ENCODE results near the gene NPFFR2.

NPFFR2 gene

DNA sequence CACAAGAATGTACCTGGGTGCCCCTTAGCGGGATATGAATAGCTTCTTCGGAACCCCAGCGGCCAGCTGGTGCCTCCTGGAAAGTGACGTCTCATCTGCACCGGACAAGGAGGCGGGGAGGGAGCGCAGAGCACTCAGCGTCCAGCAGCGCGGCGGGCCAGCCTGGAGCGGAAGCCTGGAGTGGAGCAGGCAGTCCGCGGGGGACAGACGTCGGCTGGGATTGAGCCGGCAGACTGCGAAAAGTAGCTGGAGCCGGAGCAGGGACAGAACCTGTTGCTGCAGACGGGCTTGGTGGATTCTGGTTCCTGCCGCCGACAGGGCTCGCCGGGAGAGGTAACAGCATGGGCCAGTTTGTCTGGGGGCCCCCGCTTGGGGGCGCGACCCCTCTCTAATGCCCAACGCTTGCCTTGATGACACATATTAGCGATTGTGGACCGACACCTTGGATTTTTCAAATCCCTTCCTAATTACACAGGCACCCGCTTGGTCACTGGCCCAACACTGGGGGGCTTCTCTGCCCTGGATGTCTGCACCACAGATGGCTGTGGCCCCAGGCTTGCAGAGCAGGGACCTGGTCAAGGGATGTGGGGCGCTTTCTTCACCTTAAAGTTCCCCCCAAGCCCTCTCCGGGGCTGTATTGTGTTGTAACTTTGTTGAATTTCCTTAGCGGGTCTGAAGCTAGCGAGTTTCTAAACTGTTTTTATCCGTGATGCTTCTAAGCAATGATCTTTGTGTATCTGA, at the start of gene NPFFR2:
Gene NPFFR2, plus strand, starts transcription at position 133 of the 741 bp plus-strand sequence. CDS start 96,592 bp downstream, outside the sequence.
- TF ChIP-seq POLR2A (IDR thresholded peaks at IDR 0.05; ENCODE audit: low read length) = no peak
- TF ChIP-seq GATA1 (IDR thresholded peaks at IDR 0.05; ENCODE audit: low read depth, low read length) = no peak
- DNase-seq = no peak

DNA sequence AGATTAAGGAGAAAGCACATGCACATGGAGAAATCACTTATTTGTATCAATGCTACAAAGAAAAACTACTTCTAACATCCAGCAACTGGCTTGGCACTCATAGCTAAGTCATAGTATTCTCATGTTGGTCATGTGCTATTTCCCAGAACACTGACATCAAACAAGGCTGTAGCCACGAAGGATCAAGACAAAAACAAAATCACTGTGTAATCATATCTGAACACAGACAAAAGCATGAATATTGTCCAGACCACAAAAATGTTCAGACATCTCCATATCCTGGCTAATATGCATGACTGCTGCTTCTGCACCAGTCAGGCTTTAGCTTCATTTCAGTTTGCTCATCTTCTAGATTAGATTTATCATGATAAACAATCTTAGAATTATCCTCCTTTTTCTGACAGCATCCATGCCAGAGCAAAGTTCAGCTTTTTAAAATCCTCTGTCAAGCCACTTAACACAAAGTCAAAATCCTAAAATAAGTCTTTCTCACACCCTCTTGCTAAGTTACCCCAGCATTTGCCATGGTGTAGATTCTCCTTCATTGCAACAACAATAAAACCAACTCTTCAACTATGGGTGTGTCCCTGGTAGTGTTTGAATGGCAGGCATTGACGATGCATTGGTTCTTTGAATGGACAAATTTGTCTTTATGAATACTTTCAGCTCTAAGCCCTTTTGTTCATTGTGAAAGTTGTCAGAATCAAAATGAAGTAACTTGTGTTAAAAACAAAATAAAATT, 39.1 kb upstream of the NPFFR2 start:
- no peak for DNase-seq
- TF ChIP-seq GATA1 (IDR thresholded peaks at IDR 0.05; ENCODE audit: low read depth, low read length) = no peak
- no peak for TF ChIP-seq POLR2A (IDR thresholded peaks at IDR 0.05; ENCODE audit: low read length)

DNA sequence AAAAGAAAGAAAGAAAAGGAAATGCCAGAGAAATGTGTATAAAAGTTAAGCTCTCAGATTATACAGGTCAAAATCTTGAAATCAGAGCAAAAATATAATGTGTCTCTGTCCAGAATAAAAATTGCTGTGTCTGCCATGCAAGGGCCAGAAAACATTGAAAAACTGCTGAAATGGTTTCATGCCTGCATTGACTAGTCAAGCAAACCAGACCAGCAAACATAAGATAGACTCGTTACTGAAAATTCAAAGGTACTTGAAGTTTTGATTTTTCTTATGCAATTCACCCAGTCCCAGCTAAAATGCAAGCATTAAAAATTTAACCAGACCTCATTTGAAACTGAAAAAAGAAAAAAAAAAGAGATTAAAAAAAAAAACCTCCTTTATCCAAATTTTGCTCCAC, 37.2 kb upstream of the NPFFR2 start:
- no peak for DNase-seq
- TF ChIP-seq GATA1 (IDR thresholded peaks at IDR 0.05; ENCODE audit: low read depth, low read length) = no peak
- no peak for TF ChIP-seq POLR2A (IDR thresholded peaks at IDR 0.05; ENCODE audit: low read length)

DNA sequence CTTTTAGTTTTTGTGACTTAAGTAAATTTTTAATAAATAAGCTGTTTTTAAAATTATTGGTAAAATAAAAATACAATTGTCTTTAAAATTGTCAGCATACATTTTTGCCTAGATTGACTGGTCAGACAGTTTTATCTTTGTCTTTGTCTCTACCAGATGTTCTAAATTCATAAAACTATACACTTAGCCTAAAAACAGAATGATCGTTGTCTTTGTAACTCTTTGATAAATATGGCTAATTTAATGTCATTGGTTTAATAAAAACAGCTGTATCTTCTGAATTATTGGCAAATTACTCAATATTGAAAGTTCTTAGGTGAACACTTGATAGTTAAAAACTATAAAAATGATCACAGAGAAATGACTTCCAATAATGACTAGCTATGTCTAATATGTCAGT, 36.5 kb upstream of the NPFFR2 start:
- TF ChIP-seq GATA1 (IDR thresholded peaks at IDR 0.05; ENCODE audit: low read depth, low read length) (no peak), POLR2A (IDR thresholded peaks at IDR 0.05; ENCODE audit: low read length) (no peak)
- no peak for DNase-seq

DNA sequence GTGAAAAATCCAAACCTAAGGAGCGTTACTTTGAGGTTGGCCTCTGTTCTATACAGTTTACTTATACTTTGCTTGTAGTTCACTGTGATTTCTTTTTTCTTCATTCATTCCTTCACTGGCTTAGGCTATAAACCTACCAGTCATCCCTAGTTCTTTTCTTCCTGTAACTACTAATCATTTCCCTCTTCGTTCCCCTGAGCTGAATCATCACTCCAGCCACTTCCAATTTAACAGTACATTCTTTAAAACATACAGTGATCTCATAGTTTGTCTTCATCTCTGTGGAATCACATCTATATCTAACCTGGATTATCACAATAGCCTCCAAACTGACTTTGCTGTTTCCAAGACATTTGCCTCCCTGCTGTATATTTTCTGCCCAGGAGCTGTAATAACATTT, 25.2 kb upstream of the NPFFR2 start:
- no peak for DNase-seq
- TF ChIP-seq GATA1 (IDR thresholded peaks at IDR 0.05; ENCODE audit: low read depth, low read length) (no peak), POLR2A (IDR thresholded peaks at IDR 0.05; ENCODE audit: low read length) (no peak)

DNA sequence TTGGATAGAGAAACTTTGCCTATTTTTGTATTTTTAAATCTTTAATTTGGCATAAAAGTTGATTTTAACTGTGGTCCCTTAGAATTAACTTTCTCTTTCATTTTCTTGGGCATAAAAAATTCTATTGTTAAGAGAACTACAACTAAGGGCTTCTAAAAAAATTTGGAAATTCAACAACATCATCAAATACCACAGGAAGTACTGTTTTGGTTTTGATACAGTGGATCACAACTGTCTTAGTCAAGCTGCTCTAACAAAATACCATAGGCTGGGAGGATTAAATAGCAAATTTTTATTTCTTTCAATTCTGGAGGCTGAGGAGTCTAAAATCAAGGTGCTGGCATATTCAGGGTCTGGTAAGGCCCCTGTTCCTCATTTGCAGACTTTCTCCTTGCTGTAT, 19.9 kb upstream of the NPFFR2 start:
- TF ChIP-seq GATA1 (IDR thresholded peaks at IDR 0.05; ENCODE audit: low read depth, low read length) (no peak), POLR2A (IDR thresholded peaks at IDR 0.05; ENCODE audit: low read length) (no peak)

DNA sequence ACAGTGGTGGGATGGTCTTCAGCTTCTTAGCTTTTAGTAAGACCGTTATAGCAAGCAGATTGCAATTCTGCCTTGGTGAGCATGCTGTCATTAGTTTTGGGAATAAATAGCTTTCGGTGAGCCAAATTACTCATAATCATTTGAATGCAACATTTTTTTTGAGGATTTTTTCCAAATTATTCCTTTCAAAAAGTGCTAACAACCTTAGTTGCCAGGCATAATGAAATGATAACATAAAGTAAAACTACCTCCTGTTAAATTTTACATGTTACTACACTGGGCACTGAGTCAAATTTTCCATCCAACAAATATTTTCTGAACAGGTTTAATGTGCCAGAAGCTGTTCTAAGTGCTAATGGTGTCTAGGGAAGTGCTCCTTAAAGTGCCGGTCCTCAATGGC, 15.8 kb upstream of the NPFFR2 start:
- TF ChIP-seq GATA1 (IDR thresholded peaks at IDR 0.05; ENCODE audit: low read depth, low read length) = no peak
- TF ChIP-seq POLR2A (IDR thresholded peaks at IDR 0.05; ENCODE audit: low read length) = no peak

More for the DNA sequence above, 19.9 kb upstream of the NPFFR2 start:
- DNase-seq = no peak

DNA sequence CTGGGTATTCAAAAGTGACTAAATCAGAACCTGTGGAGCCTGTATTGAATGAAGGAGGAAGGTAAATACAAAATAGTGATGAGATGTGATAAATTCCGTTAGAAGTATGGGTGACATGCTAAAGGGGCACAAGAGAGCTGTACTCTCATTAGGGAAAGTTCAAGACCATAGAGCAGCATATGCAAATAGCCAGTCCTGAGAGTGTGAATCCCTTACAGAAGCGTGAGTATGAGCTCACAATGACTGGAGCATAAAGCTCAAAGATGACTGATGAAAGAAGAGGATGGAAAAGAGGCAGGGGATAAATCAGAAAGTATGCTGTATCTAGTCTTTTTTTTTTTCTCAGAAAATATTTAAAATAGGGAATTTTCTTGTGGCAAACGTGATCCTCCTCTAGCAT, 12.1 kb upstream of the NPFFR2 start:
- TF ChIP-seq GATA1 (IDR thresholded peaks at IDR 0.05; ENCODE audit: low read depth, low read length) (no peak), POLR2A (IDR thresholded peaks at IDR 0.05; ENCODE audit: low read length) (no peak)
- no peak for DNase-seq

More for the DNA sequence above, 15.8 kb upstream of the NPFFR2 start:
- DNase-seq = no peak

DNA sequence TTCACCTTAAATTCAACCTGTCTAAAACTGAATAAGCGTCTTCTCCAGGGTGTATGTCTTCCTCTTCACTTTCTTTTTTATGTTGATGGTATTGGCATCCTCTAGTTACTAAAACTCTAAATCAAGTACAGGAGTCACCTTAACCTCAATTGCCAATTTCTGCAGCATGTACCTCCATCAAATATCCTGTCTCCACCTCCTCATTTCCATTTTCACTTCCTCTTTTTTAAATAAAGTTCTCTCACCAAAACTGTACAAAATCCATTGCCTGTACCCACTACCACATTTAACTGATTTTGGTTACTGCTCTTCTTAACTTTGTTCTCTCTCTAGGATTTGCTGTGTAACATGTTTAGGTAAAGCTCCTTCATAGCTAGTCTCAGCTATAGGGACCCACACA, 9.2 kb upstream of the NPFFR2 start:
- TF ChIP-seq POLR2A (IDR thresholded peaks at IDR 0.05; ENCODE audit: low read length) = no peak
- TF ChIP-seq GATA1 (IDR thresholded peaks at IDR 0.05; ENCODE audit: low read depth, low read length) = no peak
- no peak for DNase-seq

DNA sequence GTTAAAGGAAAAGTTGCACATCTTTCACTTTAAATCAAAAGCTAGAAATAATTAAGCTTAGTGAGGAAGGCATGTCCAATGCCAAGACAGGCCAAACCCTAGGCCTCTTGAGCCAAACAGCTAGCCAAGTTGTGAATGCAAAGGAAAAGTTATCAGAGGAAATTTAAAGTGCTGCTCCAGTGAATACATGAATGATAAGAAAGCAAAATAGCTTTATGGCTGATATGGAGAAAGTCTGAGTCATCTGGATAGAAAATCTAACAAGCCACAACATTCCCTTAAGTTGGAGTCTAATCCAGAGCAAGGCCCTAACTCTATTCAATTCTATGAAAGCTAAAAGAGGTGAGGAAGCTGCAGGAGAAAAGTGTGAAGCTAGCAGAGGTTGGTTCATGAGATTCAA, 23.8 kb downstream of the NPFFR2 start:
- no peak for DNase-seq
- no peak for TF ChIP-seq POLR2A (IDR thresholded peaks at IDR 0.05; ENCODE audit: low read length)
- no peak for TF ChIP-seq GATA1 (IDR thresholded peaks at IDR 0.05; ENCODE audit: low read depth, low read length)

DNA sequence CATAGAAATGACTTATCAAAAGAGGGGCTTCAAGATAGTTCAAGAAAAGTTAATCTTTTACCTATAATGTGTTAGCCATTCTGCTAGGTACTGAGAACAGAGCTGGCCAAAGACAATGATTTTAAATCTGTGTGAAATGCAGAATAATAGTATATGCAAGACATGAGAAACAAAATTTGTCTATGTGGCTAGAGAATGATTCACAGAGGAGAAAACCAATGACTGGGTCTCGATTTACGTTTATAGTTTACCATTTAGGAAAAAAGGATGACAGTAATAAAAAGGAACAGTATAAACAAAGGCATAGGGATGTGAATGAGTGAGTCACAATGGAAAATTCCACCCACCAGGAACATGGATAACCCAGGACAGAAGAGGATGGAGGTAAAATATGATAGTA, 31.9 kb downstream of the NPFFR2 start:
- TF ChIP-seq GATA1 (IDR thresholded peaks at IDR 0.05; ENCODE audit: low read depth, low read length) (no peak), POLR2A (IDR thresholded peaks at IDR 0.05; ENCODE audit: low read length) (no peak)
- DNase-seq = no peak

DNA sequence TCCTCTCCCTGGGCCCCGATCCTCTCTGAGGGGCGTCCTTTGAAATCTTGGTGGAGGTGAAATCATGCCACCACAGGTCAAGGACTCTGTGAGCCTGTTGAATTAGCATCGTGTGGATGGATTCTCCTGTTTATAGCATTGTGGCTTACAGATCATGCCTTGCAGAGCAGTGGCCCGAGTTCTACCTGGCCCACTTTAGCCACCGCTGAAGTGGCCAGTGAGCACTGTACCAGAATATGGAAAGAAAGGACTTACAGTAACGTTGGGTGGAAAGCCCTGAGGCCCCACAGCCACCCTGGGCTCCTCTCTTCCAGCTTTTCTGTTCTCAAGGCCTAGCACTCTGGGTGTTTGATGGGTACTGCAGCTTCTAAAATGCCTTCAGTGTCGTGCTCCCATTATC, 35.3 kb downstream of the NPFFR2 start:
- TF ChIP-seq GATA1 (IDR thresholded peaks at IDR 0.05; ENCODE audit: low read depth, low read length) (no peak), POLR2A (IDR thresholded peaks at IDR 0.05; ENCODE audit: low read length) (no peak)
- no peak for DNase-seq

DNA sequence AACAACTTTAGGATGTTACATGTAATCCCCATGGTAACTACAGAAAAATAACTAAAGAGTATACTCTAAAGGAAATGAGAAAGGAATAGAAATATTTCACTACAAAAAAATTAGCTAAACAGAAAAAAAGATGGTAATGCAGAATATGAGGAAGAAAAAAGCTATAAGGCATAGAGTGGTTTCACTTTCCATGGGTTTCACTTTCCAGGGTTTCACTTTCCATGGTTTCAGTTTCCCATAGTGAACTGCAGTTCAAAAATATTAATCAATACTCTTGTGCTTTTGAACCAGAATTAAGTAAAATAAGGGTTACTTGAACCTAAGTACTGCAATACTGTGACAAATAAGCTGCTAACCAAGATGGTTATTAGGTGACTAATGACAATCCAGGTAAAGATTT, 42.0 kb downstream of the NPFFR2 start:
- DNase-seq = no peak
- TF ChIP-seq GATA1 (IDR thresholded peaks at IDR 0.05; ENCODE audit: low read depth, low read length) = no peak
- no peak for TF ChIP-seq POLR2A (IDR thresholded peaks at IDR 0.05; ENCODE audit: low read length)

DNA sequence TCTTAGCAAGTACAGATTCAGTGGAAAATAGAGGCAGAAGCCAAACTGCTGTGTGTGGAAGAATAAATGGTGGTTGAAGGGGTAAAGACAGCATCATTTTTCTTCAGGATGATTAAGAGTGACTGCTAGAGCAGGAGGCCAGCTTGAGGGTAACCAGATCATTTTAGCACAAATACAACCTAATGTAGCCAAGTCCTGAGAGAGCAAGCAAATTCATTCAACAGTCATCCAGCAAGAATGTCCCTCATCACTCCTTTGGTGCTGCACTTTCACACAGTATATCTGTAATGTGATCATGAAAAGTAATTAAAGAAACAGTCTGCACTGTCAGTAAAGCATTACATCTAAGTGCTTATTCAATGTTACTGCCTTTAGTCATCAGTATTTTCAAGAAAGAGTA, 44.8 kb downstream of the NPFFR2 start:
- no peak for TF ChIP-seq POLR2A (IDR thresholded peaks at IDR 0.05; ENCODE audit: low read length)
- no peak for DNase-seq

DNA sequence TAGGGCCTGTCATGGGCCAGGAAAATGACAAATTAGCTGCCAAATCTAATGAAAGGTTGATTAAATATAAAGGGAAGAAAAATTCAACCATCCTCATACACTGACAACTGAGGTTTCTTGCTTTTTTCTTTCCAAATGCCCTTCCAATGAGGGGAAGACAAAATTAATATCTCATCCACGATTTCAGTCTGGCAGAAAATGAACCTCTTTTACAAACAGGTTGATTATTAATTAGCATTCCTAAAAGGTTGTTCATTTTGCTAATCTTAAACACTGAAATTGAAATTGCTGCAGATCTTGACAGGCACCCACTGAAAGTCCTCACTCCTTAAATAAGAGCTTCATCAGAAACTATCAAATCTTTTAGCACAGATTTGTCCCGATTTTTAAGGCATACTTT, 45.5 kb downstream of the NPFFR2 start:
- TF ChIP-seq GATA1 (IDR thresholded peaks at IDR 0.05; ENCODE audit: low read depth, low read length) (no peak), POLR2A (IDR thresholded peaks at IDR 0.05; ENCODE audit: low read length) (no peak)
- DNase-seq = no peak
